VCaP (cell line): Measurements from ENCODE around the gene BBS9.

Experiments used
- H3K27ac ChIP-seq: fragments of 450-650 bp; 2 replicates; pipeline ENCODE4 v1.5.1; 2017
- TF ChIP-seq, protein P1 (sequence below): fragments of 450-650 bp; conservative IDR thresholded peaks from 2 replicates; pipeline ENCODE4 v1.5.1; 2017; ENCODE audit warnings: mild to moderate bottlenecking, moderate library complexity

The BBS9 gene

DNA sequence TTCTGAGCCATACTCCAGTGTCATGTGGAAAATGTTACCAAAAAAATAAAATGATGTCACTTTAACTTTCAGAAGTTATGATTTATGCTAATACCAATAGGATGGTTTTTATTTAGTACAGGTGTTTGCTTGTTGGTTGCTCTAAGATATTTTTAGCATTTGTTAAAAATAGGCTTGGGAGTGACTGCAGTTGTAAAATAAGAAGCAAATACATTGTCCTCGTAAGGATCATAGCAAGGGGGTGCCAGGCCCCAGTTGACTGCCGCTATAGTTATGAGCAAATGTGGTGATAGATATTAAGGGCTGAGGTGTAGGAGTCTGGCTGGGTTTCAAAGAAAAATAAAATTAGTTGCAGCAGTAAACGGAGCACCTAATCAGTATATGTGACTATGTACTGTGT is 421.6 kb downstream of the BBS9 start:
- TF ChIP-seq, protein P1, sequence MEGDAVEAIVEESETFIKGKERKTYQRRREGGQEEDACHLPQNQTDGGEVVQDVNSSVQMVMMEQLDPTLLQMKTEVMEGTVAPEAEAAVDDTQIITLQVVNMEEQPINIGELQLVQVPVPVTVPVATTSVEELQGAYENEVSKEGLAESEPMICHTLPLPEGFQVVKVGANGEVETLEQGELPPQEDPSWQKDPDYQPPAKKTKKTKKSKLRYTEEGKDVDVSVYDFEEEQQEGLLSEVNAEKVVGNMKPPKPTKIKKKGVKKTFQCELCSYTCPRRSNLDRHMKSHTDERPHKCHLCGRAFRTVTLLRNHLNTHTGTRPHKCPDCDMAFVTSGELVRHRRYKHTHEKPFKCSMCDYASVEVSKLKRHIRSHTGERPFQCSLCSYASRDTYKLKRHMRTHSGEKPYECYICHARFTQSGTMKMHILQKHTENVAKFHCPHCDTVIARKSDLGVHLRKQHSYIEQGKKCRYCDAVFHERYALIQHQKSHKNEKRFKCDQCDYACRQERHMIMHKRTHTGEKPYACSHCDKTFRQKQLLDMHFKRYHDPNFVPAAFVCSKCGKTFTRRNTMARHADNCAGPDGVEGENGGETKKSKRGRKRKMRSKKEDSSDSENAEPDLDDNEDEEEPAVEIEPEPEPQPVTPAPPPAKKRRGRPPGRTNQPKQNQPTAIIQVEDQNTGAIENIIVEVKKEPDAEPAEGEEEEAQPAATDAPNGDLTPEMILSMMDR, result no peak
- H3K27ac ChIP-seq, result no peak overlapping the region

DNA sequence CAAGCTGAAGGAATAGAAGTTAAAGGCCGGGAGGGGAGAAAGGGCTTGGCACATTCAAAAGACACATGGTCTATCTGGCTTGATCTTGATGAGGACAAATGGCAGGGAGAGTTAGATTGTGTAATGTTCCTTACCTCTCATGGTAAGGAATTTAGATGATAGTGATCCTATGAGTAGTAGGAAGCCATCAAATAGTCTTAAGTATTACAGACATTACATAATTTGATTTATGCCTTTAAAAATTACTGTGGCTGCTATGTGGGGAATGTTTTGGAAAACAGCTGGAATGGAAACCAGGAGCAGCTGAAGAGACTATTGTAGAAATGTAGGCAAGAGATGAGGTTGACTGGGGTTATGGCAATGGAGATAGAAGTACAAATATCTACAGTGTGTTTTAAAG is 424.7 kb downstream of the BBS9 start:
- TF ChIP-seq, protein P1, result no peak
- no peak overlapping the region for H3K27ac ChIP-seq

DNA sequence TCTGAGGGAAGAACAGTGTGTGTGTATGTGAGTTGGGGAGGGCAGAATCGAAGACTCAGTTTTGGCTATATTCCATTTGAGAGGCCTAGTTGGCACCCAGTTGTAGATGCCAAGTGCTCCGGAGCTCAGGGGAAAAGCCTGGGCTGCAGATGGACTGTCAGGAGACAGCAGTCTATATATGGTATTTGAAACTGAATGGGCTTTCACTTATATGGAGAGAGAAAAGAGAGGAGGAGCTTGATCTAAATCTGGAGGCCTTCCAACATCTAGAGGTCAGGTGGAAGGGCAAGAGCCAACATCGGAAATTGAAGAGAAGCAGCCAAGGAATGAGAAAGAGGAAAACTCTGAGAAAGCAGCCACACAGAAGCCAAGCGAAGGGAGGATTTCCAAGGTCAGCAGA is 425.2 kb downstream of the BBS9 start:
- TF ChIP-seq, protein P1, result no peak
- no peak overlapping the region for H3K27ac ChIP-seq

DNA sequence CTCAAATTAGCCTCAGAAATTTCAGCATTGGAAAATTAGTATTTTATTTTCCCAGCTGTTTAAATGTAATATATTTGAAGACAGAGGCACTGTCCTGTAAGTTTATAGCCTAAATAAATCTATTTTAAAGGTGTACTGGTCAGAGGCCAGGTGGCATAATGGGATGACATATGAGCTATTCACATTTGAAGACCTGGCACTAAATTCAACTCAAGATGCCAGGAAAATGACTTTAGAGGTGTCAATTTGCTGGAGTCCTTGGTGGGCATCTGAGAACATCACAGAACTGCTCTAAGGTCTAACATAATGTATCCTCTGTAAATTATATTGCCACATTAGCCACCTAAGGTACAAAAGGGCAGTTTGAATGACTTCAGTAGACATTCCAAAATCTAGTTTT is 427.1 kb downstream of the BBS9 start:
- TF ChIP-seq, protein P1, result no peak
- no peak overlapping the region for H3K27ac ChIP-seq

DNA sequence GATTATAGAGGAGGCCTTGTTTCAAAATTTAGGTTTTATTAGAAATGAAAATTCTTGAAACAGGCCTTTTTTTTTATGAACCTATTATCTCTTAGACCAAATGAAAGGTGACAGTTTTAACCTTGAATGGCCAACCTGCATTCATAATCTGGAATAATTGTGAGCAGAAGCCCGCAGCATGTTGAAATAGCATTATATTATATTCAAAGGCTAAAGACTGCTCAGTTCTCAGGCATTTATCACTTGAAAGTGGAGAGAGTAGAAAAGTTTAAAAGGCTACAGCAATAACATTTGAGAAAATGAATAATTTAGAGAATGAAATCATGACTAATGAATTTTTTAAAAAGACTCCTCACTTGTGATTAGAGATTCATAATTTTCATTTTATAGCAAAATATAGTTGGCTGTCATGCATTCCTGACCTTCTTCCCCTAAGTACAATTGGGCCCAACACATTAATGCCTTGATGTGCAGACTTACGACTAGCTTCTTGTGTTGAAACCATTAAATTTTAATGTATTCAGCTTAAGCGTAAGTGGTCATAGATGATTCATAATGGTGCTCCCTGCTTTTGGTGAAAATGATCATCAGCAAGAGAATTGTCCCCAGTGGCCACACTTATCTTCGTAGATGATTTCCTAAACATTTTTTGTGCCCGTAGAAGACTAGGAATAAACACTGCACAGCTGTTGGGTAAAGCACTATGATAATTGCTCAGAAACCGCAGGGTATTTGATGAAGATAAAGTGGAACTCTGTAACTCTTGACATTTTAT is 429.4 kb downstream of the BBS9 start:
- TF ChIP-seq, protein P1, result no peak
- no peak overlapping the region for H3K27ac ChIP-seq

GRCh38 chr7:33559324-33559710 is 430.0 kb downstream of the BBS9 start:
- TF ChIP-seq, protein P1, result no peak

DNA sequence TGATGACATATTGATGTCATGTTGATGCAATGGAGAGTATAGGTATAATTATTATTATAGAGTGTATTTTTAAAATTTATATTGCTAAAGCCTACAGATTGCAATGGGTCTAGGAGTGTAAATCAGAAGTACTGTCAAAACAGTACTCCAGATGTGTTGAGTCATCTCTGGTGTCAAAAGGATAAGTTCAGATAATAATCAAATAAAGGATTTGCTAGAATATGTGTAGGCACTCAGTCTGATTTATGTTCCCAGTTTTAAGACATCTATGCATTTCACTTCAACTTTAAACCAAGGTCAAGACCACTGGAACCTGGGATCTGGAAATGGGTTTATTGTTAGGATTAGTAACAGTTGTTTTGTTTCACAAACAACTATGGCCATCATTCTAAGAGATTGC is 433.6 kb downstream of the BBS9 start:
- TF ChIP-seq, protein P1, result no peak
- no peak overlapping the region for H3K27ac ChIP-seq

More at GRCh38 chr7:33559324-33559710, 430.0 kb downstream of the BBS9 start:
- no peak overlapping the region for H3K27ac ChIP-seq
